KOPT-K1 (cell line): Measurements from ENCODE around the gene LINC01488.

Experiments used
- H3K27ac ChIP-seq: fragments of 200-600 bp; sonication (generic); 2 replicates; pipeline ENCODE4 v1.5.1; 2016; ENCODE audit warnings: antibody characterized with exemption, mild to moderate bottlenecking, low read depth, low read length; ENCODE audit not compliant: poor library complexity, severe bottlenecking
- H3K36me3 ChIP-seq: fragments of 200-600 bp; sonication (generic); 2 replicates; pipeline ENCODE4 v1.5.1; 2017; ENCODE audit warnings: antibody characterized with exemption, mild to moderate bottlenecking, low read length, moderate library complexity; ENCODE audit not compliant: insufficient read depth
- H3K9me3 ChIP-seq: fragments of 200-600 bp; sonication (generic); 2 replicates; pipeline ENCODE4 v1.5.1; 2017; ENCODE audit warnings: antibody characterized with exemption, low read length, mild to moderate bottlenecking; ENCODE audit not compliant: insufficient read depth, poor library complexity, severe bottlenecking

The LINC01488 gene

DNA sequence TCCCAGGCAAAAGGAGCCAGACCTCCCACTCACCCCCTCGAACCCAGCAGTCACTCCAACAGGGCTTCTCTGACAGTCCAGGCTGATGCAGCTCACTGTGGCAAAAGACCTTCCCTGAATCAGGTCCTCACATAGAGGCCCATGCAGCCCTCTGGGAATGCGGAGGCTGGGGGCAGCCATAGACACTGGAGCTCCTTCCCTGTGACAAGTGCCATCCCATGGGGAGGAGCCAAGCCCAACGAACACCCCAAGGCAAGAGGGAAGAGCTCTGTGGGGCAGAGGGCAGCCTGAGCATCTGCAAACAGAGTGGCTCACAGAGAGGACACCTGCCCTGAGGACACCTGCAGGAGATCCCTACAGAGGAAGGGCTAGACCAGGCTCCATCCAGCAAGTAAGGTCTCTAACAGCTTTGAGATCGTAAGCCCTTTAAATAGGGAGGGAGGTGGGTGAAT is at the start of gene LINC01488:
Gene LINC01488, plus strand, starts transcription at position 271 of the 452 bp plus-strand sequence.
- no peak within 1 kb of the TSS for H3K27ac ChIP-seq
- no peaks in the 10 kb centered on the region for H3K9me3 ChIP-seq
- H3K36me3 ChIP-seq = no peaks in the 10 kb centered on the region

DNA sequence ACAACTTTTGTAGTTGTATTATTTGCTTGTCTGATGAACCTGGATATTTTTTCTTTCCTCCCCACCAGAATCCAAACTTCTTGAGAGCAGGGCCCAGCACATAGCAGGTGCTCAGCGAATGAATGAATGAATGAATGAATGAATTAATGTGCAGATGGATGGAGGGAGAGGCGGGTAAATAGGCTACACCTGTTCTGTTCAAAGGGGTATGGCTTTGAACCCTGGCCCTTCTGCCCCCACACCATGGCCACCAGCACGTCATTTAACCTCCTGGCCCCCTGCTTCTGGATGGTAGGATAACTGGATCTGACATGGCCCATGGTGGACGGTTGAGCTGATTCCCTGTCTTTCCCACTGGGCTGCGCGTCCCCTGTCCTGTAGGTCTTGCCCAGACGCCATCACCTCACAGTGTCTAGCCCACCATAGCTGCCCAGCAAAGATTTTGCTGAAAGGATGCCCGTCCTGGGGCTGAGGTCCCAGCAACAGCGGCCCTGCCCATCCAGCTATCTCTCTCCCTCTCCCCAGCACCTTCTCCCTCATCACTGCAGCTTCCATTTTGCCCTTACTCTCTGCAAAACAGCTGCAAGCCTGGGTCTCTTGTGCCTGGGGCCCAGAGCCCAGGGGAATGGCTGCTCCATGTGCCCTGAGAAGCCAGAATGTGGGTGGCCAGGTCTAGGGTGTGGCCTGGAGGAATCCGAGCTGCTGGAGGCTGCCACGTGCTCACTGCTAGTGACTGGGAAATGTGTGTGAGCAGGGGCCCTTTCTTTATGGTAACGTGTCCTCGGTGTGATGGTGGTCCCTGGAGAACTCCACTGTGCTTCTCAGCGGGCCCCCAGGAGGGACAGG is 49.3 kb upstream of the LINC01488 start:
- no peak overlapping the region for H3K27ac ChIP-seq
- H3K9me3 ChIP-seq = no peaks in the 10 kb centered on the region
- H3K36me3 ChIP-seq = no peaks in the 10 kb centered on the region

DNA sequence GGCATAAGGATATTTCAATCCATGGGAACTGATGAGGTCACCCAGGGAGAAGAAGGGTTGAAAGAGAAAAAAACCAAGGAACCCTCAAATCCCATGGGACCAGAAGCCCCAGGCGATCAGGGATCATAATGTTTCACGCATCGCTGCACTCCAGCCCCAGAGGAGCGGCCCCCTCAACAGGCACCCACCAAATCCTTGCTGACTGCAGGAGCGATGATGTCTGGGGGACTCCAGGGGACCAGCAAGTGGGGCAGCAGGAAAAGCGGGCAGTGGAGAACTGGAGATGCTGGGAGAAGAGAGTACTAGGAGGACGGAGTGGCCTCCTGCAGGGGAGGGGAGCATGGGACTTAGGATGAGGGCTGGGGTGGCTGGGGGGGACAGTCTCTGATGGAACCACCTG is 47.7 kb upstream of the LINC01488 start:
- no peaks in the 10 kb centered on the region for H3K9me3 ChIP-seq
- H3K36me3 ChIP-seq = no peaks in the 10 kb centered on the region
- no peak overlapping the region for H3K27ac ChIP-seq

DNA sequence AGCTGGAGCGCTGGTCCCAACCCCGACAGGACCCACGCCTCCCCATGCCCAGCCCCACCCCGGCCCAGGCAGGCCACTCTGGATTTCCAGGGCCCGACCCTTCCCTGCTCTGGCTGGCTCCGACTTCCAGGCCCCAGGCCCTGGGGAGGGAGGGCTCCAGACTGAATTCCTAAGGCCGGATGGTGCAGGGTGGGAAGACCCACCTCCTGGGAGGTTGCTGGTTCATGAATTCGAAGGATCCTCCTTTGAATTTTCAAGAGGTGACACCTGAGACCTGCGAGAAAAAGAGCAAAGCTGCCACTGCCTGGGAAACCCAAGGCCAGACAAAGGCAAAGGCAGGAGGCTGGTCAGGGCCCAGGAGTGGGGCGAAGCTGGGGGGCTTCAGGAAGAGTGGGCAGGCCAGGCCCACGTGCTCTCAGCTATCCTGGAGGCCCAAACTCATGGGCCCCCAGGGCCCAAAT is 47.0 kb upstream of the LINC01488 start:
- Histone ChIP-seq H3K27ac (no peak overlapping the region), H3K36me3 (no peaks in the 10 kb centered on the region), H3K9me3 (no peaks in the 10 kb centered on the region)

DNA sequence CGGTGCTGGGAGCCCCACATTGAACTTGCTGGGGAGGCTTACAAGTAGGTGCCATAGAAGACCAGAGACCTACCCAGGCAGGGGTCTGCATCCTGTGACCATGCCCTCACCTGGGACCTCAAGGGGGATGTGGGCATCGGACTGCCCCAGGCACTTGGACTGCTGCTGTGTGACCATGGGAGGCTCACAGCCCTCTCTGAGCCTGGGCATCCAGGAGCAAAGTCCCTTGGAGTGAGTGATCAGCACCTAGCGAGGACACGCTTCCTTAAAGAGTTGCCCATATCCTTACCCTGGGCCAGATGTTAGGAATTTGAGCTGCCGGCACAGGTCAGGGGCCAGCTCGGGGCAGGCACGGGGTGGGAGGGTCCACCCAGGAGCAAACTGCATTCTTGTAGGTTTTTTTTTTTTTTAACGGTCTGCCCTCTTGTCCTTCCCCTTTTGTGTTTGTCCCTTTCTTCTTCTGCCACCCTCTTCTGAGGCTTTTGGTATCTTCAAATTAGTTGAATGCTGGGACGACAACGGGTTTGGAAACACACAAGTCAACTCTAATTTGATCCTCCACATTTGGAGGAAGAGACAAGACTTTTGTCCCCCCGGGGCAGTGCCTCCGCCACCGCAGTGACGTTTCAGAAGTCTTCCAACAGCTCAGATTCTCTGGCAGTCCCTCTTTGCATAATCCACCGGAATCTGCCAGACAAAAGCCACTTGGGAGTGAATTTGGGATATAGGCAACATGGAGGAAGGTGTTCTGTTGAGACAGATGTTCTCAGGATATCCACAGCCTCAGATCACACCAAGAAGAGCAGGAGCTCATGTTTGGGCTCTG is 46.1 kb upstream of the LINC01488 start:
- Histone ChIP-seq H3K9me3 (no peaks in the 10 kb centered on the region), H3K36me3 (no peaks in the 10 kb centered on the region), H3K27ac (no peak overlapping the region)

DNA sequence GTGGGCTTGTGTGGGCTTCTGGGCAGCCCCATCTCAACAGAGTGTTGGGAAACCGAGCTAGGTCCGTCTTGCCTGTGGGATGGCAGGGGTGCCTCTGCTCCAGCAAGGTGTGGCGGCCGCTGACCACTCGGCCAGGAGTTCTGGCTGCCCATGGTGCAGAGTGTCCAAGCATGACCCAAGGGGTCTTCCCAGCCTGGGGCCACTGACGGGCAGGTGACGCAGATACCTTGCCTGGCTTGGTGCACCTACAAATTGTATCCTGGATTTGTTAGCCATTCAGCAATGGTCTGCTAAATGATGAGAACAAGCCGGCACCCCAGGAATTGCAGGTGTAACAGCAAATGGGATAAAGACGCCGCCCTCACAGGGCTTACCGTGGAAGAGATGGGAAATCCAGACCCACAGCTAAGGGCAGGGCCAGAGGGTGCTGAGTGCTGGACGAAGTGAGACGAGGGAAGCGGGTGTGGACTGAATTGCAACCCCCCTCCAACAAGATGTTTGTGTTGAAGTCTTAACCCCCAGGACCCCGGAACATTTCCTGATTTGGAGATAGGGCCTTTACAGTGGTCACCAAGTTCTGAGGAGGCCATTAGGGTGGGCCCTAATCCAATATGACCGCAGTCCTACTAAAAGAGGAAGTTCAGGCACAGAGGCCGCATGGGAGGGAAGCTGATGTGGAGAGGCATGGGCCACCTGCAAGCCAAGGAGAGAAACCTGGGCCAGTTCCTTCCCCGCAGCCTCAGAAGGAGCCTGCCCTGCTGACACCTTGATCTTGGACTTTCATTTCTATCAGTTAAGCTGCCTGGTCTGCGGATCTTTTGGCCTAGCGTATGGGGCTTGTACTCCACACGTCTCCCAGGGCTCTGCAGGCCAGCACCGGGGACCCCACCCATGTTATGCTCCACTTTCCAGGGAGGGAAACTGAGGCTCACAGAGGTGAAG is 45.2 kb upstream of the LINC01488 start:
- Histone ChIP-seq H3K36me3 (no peaks in the 10 kb centered on the region), H3K27ac (no peak overlapping the region), H3K9me3 (no peaks in the 10 kb centered on the region)

DNA sequence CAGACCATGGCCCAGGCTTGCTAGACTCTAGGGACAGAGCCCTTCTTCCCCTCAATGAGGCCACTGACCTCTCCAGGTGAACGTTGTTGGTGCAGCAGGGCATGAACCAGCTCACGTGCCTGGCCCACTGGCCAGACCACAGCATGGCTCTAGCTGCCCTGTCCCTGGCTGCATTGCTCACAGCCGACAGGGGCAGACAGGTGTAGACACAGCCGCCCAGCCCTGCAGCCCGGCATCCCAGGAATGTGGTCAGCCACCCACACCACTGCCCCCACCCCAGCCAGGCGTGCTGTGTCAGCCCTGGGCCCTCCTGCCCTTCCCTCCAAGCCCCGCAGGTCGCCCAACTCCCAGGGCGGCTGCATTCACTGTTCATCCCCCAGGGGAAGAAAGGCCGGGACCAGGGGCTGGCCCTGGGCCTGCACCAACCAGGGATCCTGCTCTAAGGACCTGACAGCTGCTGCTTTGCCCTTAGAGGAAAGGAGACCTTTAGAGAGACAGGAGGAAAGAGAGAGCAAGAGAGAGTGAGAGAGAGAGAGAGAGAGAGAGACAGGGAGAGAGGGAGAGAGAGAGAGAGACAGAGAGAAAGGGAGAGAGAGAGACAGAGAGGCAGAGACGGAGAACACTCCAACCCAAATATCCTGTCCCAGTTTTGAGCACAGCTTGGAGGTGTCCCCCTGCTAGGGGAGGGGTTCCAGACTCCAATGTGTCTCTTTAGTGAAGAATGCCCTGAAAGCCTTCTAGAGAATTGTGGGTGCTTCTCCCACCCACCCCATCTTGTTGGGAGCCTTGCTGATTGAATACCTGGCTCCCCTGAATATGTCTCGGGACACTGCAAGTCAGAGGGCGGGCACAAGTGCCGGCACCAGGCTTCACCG is 44.2 kb upstream of the LINC01488 start:
- no peak overlapping the region for H3K27ac ChIP-seq
- H3K36me3 ChIP-seq = no peaks in the 10 kb centered on the region
- H3K9me3 ChIP-seq = no peaks in the 10 kb centered on the region

DNA sequence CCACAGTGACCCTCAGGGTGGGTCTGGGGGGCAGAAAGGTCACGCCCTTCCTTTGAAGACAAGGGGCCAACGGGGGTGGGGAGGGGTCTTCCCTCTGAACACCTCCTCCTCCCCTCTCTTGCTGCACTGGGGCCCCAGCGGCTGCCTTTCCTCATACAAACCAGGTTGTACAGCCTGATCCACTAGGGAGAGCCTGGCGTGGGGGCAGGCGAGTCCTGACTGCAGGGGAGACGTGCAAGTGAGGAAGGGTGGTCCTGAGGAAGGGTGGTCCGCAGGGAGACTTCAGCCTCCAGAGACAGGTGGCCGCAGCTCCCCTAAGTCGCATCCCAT is 43.6 kb upstream of the LINC01488 start:
- no peaks in the 10 kb centered on the region for H3K36me3 ChIP-seq
- H3K9me3 ChIP-seq = no peaks in the 10 kb centered on the region
- H3K27ac ChIP-seq = no peak overlapping the region

DNA sequence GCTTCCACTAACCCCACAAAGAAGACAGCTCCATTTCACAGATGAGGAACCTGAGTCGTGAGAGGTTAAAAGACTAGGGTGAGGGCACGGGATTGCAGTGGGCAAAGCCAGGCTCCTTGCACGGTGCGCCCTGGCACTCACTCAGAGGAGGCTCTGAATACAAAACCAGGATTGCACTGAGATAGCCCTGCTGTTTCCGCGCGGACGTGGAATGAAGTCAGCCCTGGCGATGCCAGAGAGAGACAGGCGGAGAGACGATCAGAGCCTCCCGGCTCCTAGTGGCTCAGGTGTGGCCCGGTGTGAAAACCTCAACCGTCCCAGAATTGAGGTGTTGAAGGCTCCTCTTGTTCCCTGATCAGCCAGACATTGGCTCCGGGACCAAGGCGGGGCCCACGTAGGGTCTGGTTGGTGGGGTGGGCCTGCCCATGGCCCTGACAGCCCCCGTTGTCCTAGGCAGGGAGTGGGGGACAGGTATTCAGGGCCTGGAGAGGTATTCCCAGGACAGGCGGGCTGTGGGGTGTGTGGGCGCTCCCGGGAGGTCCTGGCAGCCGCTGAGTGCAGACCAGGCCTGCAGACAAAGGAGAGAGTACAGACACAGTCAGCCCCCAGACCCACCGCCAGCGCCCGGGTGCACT is 43.1 kb upstream of the LINC01488 start:
- no peak overlapping the region for H3K27ac ChIP-seq
- no peaks in the 10 kb centered on the region for H3K9me3 ChIP-seq
- H3K36me3 ChIP-seq = no peaks in the 10 kb centered on the region

DNA sequence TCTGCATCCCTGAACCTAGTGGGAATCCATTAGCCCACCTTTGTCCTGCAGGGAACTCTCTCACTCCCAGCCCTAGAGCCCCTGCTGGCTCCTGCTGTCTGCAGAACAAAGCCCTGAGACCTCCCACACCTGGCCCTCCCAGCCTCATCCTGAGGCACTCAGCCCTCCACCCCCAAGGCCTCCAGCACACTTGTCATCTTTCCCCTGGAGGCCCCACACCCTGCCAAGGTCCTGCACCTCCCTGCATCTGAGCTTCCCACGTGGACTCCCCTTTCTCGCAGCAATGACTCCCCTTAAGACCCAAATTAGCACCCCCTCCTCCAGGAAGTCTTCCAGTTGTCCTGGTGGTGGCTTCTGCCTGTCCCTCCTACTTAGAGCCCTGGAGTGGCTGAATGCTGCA is 42.3 kb upstream of the LINC01488 start:
- Histone ChIP-seq H3K9me3 (no peaks in the 10 kb centered on the region), H3K27ac (no peak overlapping the region), H3K36me3 (no peaks in the 10 kb centered on the region)

DNA sequence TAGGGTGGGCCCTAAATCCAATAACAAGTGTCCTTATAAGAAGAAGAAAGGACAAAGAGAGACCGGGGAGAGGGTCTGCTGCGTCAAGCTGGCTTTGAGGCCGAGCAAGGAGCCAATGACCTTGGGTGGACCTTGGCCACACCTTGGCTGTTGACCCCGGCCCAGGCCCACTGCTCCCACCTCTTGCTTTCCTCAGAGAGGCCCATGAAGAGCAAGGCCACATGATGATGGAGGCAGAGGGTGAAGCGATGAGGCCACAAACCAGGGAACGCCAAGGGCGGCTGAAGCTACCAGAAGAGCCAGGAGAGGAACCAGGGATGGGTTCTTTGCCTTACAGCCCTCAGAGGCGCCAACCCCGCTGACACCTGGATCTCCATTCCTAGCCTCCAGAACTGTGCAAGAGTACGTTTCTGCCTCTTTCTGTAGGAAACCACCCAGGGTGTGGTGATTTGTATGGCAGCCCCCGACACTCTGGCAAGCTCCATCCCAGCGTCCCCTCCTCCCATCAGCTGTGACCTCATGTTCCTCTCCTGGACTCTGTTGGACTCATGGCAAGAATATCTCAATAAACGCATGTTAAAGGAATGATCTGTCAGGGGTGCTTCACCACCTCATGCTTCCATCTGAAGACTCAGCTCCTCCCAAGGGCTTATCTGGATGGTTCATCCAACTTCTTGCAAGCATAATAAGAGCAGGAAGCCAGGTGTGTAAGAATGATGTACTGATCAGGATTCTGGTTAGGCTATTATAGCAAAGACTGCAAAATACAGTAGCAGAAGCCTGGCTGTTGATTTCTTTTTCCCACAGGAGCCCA is 41.6 kb upstream of the LINC01488 start:
- H3K9me3 ChIP-seq = no peaks in the 10 kb centered on the region
- H3K27ac ChIP-seq = no peak overlapping the region
- no peaks in the 10 kb centered on the region for H3K36me3 ChIP-seq

DNA sequence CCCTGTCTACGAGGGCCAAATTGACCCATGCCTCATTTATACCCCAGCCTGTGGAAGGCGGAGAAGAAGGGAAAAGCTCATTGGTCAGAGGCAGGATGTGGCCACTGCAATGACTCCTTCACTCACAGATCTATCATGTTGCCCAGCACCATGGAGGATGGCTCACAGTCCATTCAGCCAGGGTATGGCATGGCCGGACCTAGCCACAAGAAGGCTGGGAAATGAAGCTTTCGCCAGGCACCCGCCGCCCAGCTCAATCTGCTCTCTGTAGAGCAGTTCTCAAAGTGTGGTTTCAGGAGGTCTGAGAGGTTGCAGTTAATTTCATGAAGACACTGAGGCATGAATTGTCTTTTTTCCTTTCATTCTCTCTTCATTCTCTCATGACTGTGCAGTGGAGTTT is 40.6 kb upstream of the LINC01488 start:
- Histone ChIP-seq H3K27ac (no peak overlapping the region), H3K36me3 (no peaks in the 10 kb centered on the region)

More for the DNA sequence above, 40.6 kb upstream of the LINC01488 start:
- no peaks in the 10 kb centered on the region for H3K9me3 ChIP-seq
